Measurements from ENCODE around the gene EIF3F.

The EIF3F gene

DNA sequence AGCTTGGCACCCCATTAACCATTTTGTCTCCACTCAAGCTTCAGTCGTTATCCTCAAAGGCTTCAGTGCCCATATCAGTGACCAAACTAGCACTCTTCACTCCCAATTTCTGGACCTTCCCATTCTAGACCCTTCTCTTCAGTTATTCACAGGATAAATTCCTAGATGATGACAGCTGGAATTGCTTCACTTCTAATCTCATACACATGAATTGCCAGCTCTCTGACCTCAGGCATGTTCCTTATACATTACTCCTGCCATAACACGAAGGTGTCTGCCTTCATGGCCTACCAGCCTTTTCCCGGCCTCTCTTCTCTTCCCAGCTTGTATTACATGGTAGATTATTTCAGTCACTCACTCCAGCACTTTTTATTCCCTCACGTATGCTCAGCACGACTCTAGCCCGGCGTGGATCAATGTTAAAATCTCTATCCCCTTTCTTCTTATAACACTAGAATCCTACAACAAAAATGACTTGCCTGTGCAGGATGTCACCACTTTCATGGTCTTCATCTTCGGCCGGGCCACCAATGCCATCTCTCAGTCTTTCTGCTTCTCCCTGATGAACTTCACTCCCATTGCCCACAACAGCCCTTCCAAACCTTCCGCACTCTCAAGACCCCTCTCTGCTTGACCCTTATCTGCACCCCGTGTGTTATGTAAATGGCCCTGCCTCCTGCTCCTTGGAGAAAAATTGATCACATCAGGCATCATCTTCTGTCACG lies 36.9 kb downstream of the EIF3F start:
- DNase-seq = no peak

DNA sequence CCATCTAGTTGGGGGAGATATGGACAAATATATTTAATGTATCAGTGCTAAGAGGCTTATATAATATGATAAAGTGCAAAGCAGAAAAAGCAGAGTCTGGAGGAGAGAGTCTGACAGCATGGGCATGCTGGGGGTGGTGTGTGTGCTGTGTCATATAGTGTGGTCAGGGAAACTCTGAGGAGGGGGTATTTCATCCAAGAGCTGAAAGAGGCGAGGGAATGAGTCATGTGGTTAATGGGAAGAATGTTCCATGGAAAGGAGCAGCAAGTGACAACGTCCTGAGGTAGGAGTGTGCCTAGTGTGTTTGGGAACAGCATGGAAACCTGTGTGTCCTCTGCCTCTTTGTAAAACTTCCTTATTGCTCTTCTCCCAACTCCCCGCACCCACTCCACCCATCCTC lies 38.0 kb downstream of the EIF3F start:
- DNase-seq = no peak

DNA sequence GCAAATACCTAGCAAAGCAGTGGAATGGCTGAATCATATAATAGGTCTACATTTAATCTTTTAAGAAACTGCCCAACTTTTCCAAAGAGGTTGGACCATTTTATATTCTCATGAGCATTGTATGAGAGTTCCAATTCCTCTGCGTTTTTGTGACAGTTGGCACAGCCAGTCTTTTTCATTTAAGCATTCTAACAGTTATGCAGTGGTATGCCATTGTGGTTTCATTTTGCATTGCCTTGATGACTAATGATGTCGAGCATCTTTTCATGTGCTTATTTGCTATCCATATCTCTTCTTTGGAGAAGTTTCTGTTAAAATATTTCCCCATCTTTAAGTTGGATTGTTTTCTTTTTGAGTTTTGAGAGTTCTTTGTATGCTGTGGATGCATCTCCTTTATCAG lies 38.7 kb downstream of the EIF3F start:
- DNase-seq = no peak

DNA sequence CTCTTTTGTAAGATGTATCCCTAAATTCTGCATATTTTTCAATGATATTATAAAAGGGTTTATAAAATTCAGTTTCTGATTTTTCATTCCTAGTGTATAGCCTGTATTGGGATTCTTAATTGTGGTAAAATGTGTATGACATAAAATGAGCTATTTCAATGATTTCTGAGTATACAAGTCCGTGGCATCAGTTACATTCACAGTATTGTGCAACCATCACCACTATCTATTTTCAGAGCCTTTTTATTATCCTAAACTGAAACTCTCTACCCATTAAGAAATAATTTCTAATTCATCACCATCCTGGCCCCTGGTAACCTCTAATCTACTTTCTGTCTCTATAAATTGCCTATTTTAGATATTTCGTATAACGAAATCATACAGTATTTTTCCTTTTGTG lies 39.8 kb downstream of the EIF3F start:
- DNase-seq = no peak

DNA sequence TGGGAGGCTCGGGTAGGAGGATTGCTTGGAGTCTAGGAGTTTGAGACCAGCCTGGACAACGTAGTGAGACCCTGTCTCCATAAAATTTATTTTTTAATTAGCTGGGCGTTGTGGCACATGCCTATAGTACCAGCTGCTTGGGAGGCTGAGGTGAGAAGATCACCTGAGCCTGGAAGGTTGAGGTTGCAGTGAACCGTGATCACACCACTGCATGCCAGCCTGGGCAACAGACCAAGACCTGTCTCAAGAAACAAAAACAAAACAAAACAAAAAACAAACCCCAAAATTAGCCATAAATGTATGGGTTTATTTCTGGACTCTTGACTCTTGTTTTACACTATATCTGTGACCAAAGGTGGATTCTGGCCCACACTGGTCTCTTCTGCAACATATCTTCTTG lies 41.6 kb downstream of the EIF3F start:
- no peak for DNase-seq

DNA sequence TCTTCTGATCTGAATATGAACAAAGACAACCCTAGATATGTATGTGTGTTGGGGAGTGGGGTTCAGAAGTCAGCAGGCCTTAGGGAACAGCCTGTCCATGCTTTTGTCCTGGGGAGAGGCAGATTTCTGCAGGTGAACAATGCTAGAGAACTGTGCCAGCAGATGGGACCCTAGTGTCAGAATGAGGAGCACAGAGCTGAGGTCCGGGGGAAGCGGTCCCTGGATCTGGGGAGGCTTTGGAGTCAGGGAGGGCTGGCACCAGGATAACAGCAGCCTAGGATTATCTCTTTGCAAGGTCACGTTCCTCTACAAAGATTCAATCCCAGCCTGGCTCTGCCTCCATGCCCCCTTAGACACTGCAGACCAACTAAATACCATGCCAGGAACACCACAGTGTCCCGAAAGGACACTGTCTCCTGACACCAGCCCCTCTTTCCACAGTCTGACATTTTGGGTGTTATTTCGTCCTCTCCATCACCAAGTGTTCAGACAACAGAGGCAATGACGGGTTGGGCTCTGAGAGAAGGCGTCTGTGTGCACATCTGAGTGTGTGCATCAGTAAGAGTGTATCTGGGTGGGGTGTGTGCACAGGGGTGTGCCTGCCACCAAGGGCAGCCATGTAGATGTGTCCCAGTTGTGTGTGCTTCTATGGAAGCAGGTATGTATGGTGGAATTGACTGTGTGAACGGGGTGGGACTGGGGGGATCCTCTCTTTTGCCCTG lies 43.5 kb downstream of the EIF3F start:
- DNase-seq = no peak

DNA sequence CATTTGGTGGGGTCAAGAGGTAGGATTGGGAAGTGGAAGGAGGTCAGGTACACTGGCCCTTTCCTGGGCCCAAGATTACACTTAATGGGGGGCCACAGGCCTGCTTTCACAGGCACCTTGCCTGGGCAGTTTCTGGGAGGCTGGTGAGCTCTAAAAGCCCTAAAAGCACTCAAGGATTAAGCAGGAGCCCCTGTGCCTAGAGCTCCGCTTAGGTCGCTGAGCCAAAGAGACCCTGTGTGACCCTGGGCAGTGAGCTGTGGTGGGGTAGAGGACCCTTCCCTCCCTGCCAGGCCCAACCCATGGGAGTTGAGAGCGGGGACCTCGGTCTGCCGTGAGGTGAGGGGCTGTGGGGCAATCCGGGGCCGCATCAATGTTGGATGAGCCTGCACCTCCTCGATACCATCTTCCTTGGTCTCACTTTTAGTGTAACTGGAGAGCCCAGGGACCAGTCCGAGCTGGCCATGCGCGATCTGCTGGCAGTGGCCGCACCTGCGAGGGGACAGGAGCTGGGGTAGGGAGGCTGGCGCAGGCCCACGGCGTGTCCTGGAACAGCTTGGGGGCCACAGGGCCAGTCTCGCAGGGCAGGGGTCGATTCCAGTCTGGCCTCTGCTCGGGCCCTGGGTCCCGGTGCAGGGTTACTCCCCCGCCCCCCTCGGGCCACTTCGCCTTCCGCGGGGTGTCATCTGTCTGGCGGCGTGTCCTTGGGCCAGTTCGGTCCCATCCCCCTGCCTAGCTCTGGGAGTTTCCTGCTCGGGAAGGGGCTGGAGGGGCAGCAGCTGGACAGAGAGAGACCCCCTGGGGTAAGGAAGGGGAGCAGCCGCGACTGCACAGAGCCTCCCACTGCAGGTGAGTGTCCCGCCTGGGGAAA lies 44.3 kb downstream of the EIF3F start:
- no peak for DNase-seq

DNA sequence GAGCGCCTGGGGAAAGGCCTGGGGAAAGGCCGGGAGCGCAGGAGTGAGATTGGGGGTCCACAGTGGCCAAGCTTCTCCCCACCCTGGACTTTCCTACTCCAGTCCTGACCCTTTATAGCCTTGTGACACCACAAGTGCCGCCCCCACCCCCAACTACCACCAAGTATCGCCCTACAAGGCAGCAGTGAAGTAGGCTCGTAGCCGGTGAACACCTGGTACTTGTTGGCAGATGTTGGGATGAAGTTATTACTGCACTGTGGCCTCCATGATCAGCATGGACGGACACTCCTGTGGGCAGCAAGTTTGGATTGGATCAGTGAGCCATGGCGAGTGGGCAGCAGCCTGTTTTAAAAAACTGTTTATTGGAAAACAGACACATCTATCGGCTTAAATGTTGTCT lies 45.0 kb downstream of the EIF3F start:
- DNase-seq = no peak

DNA sequence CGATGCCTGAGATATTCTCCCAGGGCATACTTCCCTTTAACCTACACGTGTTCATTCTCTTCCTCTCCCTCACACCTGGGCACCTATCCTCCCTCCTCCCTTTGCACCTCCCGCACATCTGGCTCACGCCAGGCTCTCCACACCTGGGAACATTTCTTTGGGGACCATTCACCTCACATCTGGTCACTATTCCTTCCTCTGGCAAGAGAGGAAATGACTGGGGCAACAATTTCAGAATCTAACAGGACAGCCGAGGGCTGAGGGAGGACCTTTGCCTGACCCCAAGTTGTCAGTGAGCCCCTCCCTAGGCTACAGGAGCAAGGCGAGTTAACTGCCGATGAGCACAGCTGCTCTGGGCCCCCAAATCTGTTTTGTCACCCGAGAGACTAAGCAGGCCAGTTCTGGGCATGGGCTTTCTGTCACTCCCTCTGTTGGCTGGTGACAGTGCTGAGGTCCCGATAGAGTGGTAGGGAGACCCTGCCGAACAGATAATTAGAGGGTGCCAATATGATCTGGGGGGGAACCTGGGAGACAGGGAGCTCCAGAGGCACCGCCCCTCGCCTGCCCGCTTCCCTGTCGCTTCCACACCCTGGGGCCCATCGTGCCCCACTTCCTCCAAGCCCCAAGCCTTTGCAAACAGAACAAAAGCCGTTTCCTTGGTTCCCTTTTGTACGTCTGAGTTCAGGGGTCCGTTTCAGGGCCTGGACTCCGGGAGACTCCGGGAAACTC lies 45.6 kb downstream of the EIF3F start:
- no peak for DNase-seq

DNA sequence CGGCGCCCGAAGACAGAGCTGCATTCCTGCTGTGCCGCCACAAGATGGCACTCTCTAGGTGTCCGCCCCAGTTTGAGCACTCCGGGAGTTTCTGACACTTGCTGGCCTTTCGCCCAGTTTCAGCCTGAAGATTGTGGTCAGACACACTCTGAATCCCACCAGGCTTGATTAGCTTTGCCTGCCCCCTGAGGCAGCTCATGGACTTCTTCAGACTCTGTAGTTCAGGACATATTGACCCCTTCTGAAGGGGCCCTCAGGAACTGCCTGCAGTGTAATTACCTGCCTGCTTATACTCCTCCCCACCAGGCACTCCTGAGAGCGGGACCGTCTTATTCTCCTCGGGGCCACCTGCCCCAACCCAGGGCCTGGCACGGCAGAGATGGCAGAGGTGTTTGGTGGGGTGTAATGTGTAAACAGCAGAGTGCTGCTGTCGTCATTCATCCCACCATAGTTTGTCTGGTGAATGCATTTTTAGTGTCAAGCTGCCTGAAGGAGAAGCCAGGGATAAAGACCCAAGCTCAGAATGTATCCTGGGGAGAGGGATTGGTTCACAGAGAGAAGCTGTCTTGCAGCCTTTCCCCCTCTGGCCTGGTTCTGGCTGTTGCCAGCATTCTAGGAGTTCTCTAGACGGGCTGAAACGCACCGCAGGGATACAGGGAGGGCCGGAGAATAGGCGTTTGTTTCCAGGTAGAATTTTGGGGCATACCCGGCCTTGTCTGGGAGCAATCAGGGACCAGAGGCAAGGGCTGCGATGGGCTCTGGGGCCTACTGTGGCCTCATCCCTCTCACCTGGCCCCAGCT lies 46.4 kb downstream of the EIF3F start:
- DNase-seq = peak; percentile 51

DNA sequence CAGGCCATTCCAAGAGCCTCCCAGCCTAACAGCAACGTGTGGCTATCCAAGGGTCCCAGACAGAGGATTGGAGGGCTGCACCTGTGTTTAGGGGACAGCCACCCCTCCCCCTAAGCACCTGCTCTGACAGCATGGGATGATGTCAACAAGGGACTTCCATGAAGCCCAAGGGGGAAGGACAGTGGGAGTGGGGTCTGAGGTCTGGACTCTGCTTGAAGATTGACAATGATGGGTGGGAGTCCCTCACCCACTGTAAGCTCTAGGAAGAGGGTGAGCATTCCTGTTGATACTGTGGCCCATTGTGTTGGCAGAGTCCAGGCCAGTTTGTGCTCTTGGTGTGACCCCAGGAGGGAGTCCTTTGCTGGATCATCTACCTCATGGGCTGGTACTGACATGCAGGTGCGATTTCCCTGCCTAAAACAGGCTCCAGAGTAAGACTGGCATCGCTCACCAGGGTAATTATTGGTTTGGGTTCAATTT lies 47.0 kb downstream of the EIF3F start:
- no peak for DNase-seq

DNA sequence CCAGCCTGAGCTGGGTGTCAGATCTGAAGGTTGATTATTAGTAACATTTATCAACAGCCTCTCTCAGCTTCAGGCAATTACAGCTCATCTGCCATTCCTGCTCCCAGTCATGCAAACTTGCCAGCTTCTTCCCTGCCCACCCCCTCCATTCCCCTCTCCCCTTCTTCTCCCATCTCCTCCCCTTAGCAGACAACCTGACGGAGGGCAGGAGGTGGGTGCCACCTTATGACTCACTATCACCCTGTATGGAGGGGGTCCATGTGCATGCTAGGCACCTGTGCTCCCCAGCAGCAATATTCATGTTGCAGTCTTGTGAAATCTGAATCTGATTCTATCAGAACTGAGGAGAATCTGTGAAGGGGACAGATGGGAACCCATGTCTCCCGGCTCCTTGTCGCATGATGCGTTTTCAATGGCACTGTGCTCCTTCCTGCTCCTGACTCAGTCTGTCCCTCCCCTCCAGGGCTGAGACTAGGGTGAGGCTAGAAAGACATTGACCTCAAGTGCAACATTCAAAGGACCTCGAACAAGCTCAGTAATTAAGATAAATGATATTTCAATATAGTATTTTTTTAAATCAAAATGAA lies 47.6 kb downstream of the EIF3F start:
- no peak for DNase-seq

DNA sequence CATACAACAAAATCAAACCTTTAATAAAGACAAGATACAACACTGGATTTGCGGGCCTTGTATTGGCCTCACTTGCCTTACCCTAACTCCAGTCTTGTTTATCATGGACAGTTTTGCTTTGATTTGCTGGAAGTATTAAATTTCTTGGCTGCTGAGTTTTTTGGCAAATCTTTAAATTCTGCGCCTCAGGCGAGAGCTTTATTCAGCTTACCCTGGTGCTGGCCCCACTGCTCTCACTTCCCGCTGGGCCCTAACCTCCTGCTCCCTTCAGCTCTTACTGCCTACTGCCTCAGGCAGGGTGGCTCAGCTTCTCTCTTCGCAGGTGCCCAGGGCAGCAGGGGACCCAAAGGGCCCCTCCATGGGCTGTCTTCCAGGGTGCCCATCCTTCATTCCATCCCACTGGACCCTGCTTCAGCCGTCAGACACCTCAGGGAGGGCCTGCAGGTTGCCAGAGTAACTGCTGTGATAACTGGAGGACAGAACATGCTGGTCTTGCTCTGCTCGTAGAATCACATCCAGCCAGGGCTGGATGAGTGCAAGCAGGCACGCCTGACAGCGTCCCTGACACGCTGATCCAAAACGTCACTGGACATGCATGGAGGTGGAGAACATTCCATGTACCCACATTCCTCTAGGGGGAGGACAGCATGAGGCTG lies 48.2 kb downstream of the EIF3F start:
- DNase-seq = no peak

DNA sequence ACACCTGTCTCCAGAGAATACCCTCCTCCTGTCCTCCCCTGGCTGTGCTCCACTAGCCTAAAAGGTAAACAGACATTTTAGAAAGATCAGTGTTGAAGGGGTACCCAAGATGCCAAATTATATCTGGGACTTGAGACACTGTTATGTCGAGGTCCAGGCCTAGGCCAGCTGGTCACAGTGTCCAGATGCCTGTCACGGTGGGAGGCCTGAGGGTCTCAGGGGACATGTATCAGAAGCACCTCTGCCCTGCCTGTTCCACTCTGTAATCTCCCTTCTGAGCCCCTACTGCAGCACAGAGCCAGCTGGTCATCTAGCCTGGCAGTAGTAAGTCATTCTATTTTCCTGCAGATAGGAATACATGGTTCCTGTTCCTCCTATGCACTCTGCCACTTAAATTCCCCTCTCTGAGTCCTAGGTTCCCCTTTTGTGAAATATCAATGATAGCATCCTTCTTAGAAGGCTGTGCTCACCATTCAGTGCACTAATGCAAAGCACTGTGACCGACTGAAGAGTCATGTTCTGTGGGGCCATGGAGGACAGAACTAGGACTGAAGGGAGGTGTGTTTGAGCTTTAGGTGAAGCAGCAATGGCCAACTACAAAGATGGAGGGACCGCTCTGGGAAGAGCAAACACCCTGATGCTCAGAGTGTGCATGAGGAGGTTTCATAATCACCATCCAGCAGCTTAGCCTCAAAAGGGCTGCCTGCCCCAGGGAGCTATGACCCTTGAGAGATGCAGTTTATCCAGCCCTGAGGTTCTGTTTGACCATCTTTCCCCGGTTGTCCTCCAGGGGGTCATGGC lies 49.1 kb downstream of the EIF3F start:
- DNase-seq = no peak

DNA sequence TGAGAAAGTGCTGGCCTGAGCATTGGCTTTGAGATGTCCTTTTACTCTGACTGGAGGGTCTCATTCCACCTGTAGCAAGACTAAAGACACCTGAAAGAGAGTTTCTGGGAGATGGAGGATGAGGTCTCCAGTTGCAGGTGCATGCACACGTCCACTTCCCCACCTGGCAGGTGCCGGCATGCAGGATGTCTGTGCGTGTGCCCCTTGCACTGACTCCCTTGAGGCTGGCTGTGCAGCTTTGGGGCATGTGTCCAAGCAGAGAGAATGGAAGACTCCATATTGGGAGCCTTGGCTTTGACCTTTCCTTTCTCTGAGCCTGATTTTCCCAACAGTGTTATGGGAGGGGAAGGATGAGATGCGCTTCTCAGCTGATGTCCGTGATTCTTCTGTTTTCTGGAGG lies 49.8 kb downstream of the EIF3F start:
- no peak for DNase-seq

DNA sequence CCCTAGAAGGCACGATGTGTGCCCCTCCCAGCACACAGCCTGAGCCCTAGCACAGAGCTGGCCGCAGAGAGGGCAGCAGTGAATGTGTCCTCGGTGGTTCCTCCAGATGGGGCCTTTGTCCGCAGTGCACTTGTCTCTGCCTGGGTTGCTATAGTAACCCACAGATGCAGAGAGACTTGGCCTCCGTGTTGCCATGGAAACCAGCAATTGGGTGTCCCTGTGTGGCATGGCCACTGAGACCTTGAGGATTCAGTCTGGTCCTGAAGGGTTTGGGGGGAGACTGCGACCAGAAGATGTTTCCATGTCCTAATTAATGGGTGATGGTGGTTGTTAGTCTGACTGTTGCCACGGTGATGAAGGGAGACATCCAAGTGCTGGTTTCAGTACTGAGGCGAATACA lies 51.3 kb downstream of the EIF3F start:
- no peak for DNase-seq

DNA sequence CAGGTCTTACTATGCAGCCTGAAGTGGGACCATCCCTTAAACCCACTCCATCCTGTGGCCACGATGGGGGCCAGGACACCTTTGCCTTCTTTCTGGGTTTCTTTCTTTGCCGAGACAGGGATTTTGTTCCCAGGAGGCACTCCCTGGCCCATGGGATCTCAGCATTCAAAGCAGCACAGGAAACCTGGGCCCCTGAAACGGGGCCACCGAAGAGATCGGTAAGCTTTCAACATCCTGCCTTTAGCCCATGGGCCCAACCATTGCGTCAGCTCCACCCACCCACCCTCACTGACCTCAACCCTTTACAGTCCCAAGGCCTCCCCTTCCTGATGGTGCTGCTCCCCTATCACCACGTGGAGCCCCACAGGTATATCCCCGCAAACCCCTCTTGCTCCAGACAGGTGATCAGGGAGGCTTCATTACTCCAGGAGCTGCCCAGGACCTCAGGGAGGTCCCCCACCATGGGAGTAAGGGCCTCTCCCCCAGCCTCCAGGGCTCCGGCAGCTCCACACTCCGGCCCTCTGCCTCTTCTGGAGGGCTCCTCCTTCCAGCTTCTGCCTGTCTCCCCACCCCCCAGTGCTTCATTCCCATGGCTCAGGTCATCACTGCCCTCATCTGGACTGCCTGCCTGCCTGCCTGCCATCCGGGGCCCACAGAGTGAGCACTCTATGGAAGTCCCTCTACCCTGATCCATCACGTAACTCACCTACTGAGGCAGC lies 51.8 kb downstream of the EIF3F start:
- no peak for DNase-seq

DNA sequence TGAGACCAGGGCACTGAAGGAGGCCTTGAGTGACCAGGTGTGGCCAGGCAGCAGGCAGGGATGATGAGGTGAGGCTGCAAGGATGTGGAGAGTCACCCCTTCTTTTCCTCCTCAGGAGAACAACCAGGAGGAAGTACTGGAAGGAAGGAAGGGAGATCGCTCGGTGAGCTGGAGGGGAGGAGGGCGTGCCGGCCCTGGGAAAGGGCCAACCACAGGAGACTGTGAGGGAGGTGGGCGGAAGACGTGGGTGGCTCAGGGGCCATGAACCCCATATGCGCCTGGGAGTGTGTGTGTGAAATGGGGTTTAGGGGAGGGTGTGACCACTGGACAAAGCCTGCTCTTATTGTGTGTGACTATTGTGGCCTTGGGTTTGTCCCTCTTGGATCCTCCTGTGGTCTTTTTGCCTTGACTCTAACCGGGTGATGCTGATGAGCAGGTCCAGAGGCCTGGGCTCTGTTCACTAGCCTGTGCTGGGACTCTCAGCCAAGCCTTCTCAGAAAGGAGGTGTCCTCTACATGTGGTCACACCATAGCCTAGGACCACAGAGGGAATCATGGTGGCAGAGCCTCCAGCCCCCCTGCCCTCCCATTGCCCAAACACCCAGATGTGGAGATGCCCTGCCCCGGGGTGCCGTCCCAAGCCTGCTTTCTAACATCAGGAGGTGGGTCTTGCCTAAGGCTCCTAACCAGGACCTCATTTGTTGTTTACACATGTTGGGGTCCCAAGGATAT lies 52.6 kb downstream of the EIF3F start:
- DNase-seq = no peak
